ENCODE data around the gene CRYBG3. TPM values are rescaled to one million over a fixed set of nuclear protein-coding genes. Genes with fewer than 3 reads are reported as not detected.

CRYBG3 gene
- total RNA-seq, 6 donors from 2014 or later, result 19.7 to 32.7 (median 26.6) TPM

- H3K4me3 ChIP-seq, result no peak overlapping the region
- H3K27me3 ChIP-seq, result no peaks in the 10 kb centered on the region
- H3K4me1 ChIP-seq, result peaks cover 0 to 10% (median 1%) of the 10 kb centered on the region in 4 donors
- 88 to 89% methylated on average over 3 of the region's 3 CpGs for WGBS, 2 donors
- H3K9me3 ChIP-seq, result no peaks in the 10 kb centered on the region
- DNase-seq (no peak), ATAC-seq (ENCODE audit: low FRiP score in 2 of 2) (no peak)
- H3K36me3 ChIP-seq, result peaks cover 0 to 3% (median under 1%) of the 10 kb centered on the region in 4 donors
- H3K27ac ChIP-seq, result no peak overlapping the region
- no peak for TF ChIP-seq EP300 (IDR thresholded peaks at IDR 0.05)
- no peak for TF ChIP-seq POLR2AphosphoS5 (IDR thresholded peaks at IDR 0.05)
- TF ChIP-seq, protein P1, sequence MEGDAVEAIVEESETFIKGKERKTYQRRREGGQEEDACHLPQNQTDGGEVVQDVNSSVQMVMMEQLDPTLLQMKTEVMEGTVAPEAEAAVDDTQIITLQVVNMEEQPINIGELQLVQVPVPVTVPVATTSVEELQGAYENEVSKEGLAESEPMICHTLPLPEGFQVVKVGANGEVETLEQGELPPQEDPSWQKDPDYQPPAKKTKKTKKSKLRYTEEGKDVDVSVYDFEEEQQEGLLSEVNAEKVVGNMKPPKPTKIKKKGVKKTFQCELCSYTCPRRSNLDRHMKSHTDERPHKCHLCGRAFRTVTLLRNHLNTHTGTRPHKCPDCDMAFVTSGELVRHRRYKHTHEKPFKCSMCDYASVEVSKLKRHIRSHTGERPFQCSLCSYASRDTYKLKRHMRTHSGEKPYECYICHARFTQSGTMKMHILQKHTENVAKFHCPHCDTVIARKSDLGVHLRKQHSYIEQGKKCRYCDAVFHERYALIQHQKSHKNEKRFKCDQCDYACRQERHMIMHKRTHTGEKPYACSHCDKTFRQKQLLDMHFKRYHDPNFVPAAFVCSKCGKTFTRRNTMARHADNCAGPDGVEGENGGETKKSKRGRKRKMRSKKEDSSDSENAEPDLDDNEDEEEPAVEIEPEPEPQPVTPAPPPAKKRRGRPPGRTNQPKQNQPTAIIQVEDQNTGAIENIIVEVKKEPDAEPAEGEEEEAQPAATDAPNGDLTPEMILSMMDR (IDR thresholded peaks at IDR 0.05), result no peak
- TF ChIP-seq POLR2A (IDR thresholded peaks at IDR 0.05), result no peak
These were observed 20.1 kb downstream of the CRYBG3 start for GRCh38 chr3:97841956-97842355.

- no peaks in the 10 kb centered on the region for H3K4me1 ChIP-seq
- ATAC-seq (ENCODE audit: low FRiP score in 2 of 2) (no peak), DNase-seq (no peak)
- TF ChIP-seq, protein P1 (IDR thresholded peaks at IDR 0.05), result no peak
- TF ChIP-seq POLR2A (IDR thresholded peaks at IDR 0.05) (no peak), EP300 (IDR thresholded peaks at IDR 0.05) (no peak), POLR2AphosphoS5 (IDR thresholded peaks at IDR 0.05) (no peak)
- peaks cover 0 to 4% (median under 1%) of the 10 kb centered on the region in 4 donors for H3K9me3 ChIP-seq
- no peak overlapping the region for H3K4me3 ChIP-seq
- H3K36me3 ChIP-seq, result peaks cover 0 to 4% (median 2%) of the 10 kb centered on the region in 4 donors
- WGBS, 2 donors, result 92 to 95% methylated on average over 3 of the region's 3 CpGs
- H3K27me3 ChIP-seq, result no peaks in the 10 kb centered on the region
- no peak overlapping the region for H3K27ac ChIP-seq
These were observed 27.0 kb downstream of the CRYBG3 start for GRCh38 chr3:97848779-97849178.

GRCh38 chr3:97857401-97857800, 35.6 kb downstream of the CRYBG3 start:
- peaks cover 0 to 8% (median 3%) of the 10 kb centered on the region in 4 donors for H3K9me3 ChIP-seq
- ATAC-seq (ENCODE audit: low FRiP score in 2 of 2), result no peak
- DNase-seq, result no peak
- TF ChIP-seq, protein P1 (IDR thresholded peaks at IDR 0.05), result no peak
- TF ChIP-seq EP300 (IDR thresholded peaks at IDR 0.05) (no peak), POLR2A (IDR thresholded peaks at IDR 0.05) (no peak), POLR2AphosphoS5 (IDR thresholded peaks at IDR 0.05) (no peak)
- H3K4me3 ChIP-seq, result no peak overlapping the region
- no peaks in the 10 kb centered on the region for H3K27me3 ChIP-seq
- H3K4me1 ChIP-seq, result no peaks in the 10 kb centered on the region
- WGBS, 2 donors, result 92 to 95% methylated on average over 6 of the region's 6 CpGs
- no peaks in the 10 kb centered on the region for H3K36me3 ChIP-seq
- H3K27ac ChIP-seq, result no peak overlapping the region

DNA sequence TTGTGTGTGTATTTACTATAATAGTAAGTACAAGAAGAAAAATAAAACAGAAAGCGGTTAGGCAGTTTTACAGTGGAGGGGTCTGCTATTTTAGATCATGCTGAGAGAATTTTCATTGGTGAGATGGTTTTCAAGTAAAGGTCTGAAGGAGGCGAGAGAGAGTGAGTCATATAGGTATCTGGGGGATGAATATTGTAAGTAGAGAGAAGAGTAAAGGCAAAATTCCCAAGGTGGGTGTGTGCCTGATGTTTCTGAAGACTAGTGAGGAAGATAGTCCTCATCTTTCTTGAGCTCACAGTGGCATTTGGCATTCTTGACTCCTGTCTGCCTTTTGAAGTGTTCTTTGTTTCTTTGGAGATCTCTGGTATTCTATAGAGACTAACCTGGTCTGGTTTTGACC, 38.6 kb downstream of the CRYBG3 start:
- ATAC-seq (ENCODE audit: low FRiP score in 2 of 2), result no peak
- WGBS, 2 donors, result 94 to 99% methylated on average over 2 of the region's 2 CpGs

More for the DNA sequence above, 38.6 kb downstream of the CRYBG3 start:
- TF ChIP-seq, protein P1 (IDR thresholded peaks at IDR 0.05), result no peak
- TF ChIP-seq POLR2A (IDR thresholded peaks at IDR 0.05) (no peak), EP300 (IDR thresholded peaks at IDR 0.05) (no peak), POLR2AphosphoS5 (IDR thresholded peaks at IDR 0.05) (no peak)
- Histone ChIP-seq H3K27ac (no peak overlapping the region), H3K4me1 (no peaks in the 10 kb centered on the region), H3K4me3 (no peak overlapping the region), H3K9me3 (no peaks in the 10 kb centered on the region), H3K36me3 (peaks cover 0 to 5% (median 0%) of the 10 kb centered on the region in 4 donors), H3K27me3 (no peaks in the 10 kb centered on the region)
- DNase-seq, result no peak

Measured in upper lobe of left lung (tissue), 6 donors.